Nephron progenitor cell (in vitro differentiated cells): ENCODE measurements around the gene HSBP1.

Experiments used
- DNase-seq: peaks from one replicate; pipeline ENCODE4 v3.0.0; 2021
- H3K27ac Mint-ChIP-seq: 2 replicates; pipeline ENCODE4 v1.8.0; 2021; ENCODE audit warnings: mild to moderate bottlenecking, moderate library complexity, mixed read lengths
- H3K27me3 Mint-ChIP-seq: 2 replicates; pipeline ENCODE4 v1.8.0; 2021; ENCODE audit warnings: mild to moderate bottlenecking, low read depth, mixed read lengths; ENCODE audit not compliant: poor library complexity
- H3K36me3 Mint-ChIP-seq: 2 replicates; pipeline ENCODE4 v1.8.0; 2021; ENCODE audit warnings: low read depth, mixed read lengths
- H3K4me1 Mint-ChIP-seq: 2 replicates; pipeline ENCODE4 v1.8.0; 2021; ENCODE audit warnings: mixed read lengths
- H3K4me3 Mint-ChIP-seq: 2 replicates; pipeline ENCODE4 v1.8.0; 2021; ENCODE audit warnings: mild to moderate bottlenecking, moderate library complexity, mixed read lengths
- H3K9me3 Mint-ChIP-seq: 2 replicates; pipeline ENCODE4 v1.8.0; 2021; ENCODE audit warnings: mild to moderate bottlenecking, moderate library complexity, mixed read lengths
- CTCF ChIP-seq: fragments of 200-600 bp; sonication (generic); IDR thresholded peaks from 2 replicates; pipeline ENCODE4 v1.5.0; 2021; ENCODE audit warnings: antibody characterized with exemption

HSBP1 gene

GRCh38 chr16:83813823-83814658, 6.3 kb downstream of the HSBP1 start:
- Mint-ChIP-seq H3K4me3 (no peak overlapping the region), H3K9me3 (no peaks in the 10 kb centered on the region), H3K27me3 (peaks cover 4% of the 10 kb centered on the region), H3K27ac (peak overlapping the region; percentile 83), H3K4me1 (peaks cover 41% of the 10 kb centered on the region), H3K36me3 (peaks cover 32% of the 10 kb centered on the region)
- no peak for DNase-seq
- no peak for TF ChIP-seq CTCF

GRCh38 chr16:83814659-83814985, 6.8 kb downstream of the HSBP1 start:
- no peak for TF ChIP-seq CTCF
- H3K4me1 Mint-ChIP-seq: peaks cover 35% of the 10 kb centered on the region
- no peak overlapping the region for H3K4me3 Mint-ChIP-seq
- no peak for DNase-seq
- peaks cover 4% of the 10 kb centered on the region for H3K27me3 Mint-ChIP-seq
- peak overlapping the region; percentile 77 for H3K27ac Mint-ChIP-seq
- no peaks in the 10 kb centered on the region for H3K9me3 Mint-ChIP-seq
- peaks cover 28% of the 10 kb centered on the region for H3K36me3 Mint-ChIP-seq

- no peaks in the 10 kb centered on the region for H3K9me3 Mint-ChIP-seq
- no peak for DNase-seq
- peaks cover 23% of the 10 kb centered on the region for H3K4me1 Mint-ChIP-seq
- peaks cover 14% of the 10 kb centered on the region for H3K36me3 Mint-ChIP-seq
- no peak for TF ChIP-seq CTCF
- no peak overlapping the region for H3K4me3 Mint-ChIP-seq
- no peak overlapping the region for H3K27ac Mint-ChIP-seq
- H3K27me3 Mint-ChIP-seq: peaks cover 4% of the 10 kb centered on the region
Observed at GRCh38 chr16:83817022-83817421, 9.2 kb downstream of the HSBP1 start.

- Mint-ChIP-seq H3K27ac (no peak overlapping the region), H3K4me3 (no peak overlapping the region), H3K36me3 (peaks cover 2% of the 10 kb centered on the region), H3K4me1 (peaks cover 23% of the 10 kb centered on the region), H3K27me3 (peaks cover 6% of the 10 kb centered on the region), H3K9me3 (no peaks in the 10 kb centered on the region)
- no peak for TF ChIP-seq CTCF
- DNase-seq: no peak
Observed at GRCh38 chr16:83818276-83818675, 10.5 kb downstream of the HSBP1 start.

- peaks cover 4% of the 10 kb centered on the region for H3K27me3 Mint-ChIP-seq
- no peak overlapping the region for H3K4me3 Mint-ChIP-seq
- no peak overlapping the region for H3K27ac Mint-ChIP-seq
- no peak for DNase-seq
- H3K9me3 Mint-ChIP-seq: no peaks in the 10 kb centered on the region
- H3K36me3 Mint-ChIP-seq: no peaks in the 10 kb centered on the region
- no peak for TF ChIP-seq CTCF
- peaks cover 13% of the 10 kb centered on the region for H3K4me1 Mint-ChIP-seq
Observed at GRCh38 chr16:83819361-83819760, 11.6 kb downstream of the HSBP1 start.
